ENCODE measurements around the gene HSF2. TPM values are rescaled to one million over a fixed set of nuclear protein-coding genes. Genes with fewer than 3 reads are reported as not detected.

The HSF2 gene
- total RNA-seq, 4 donors from 2014 or later: 6.0 to 20.5 (median 9.9) TPM

GRCh38 chr6:122381494-122382265 lies 17.8 kb upstream of the HSF2 start:
- no peaks in the 10 kb centered on the region for H3K4me1 ChIP-seq
- TF ChIP-seq, protein P1, sequence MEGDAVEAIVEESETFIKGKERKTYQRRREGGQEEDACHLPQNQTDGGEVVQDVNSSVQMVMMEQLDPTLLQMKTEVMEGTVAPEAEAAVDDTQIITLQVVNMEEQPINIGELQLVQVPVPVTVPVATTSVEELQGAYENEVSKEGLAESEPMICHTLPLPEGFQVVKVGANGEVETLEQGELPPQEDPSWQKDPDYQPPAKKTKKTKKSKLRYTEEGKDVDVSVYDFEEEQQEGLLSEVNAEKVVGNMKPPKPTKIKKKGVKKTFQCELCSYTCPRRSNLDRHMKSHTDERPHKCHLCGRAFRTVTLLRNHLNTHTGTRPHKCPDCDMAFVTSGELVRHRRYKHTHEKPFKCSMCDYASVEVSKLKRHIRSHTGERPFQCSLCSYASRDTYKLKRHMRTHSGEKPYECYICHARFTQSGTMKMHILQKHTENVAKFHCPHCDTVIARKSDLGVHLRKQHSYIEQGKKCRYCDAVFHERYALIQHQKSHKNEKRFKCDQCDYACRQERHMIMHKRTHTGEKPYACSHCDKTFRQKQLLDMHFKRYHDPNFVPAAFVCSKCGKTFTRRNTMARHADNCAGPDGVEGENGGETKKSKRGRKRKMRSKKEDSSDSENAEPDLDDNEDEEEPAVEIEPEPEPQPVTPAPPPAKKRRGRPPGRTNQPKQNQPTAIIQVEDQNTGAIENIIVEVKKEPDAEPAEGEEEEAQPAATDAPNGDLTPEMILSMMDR (IDR thresholded peaks at IDR 0.05): peak; percentile 66 to 77 (median 72)
- TF ChIP-seq EP300 (IDR thresholded peaks at IDR 0.05; ENCODE audit: low read depth): no peak
- H3K27ac ChIP-seq: no peak overlapping the region
- no peaks in the 10 kb centered on the region for H3K36me3 ChIP-seq
- intact Hi-C loops (cut with DNase I; ENCODE audit: low total_unique reads) (loop anchor here (5.0 kb wide), 1 partner anchor 151 kb away; no protein-coding TSS in a partner anchor), in situ Hi-C loops (cut with MboI; ENCODE audit: low pct_ligation_motif_present in 1 of 4, low pct_unique_long_range_greater_than_20kb in 1 of 4, low sequenced_read_pairs in 3 of 4) (loop anchor here in 2 of 4 donors (5.0 to 25.0 kb wide), 2 partner anchors 146 to 156 kb away; no protein-coding TSS in a partner anchor)
- no peaks in the 10 kb centered on the region for H3K27me3 ChIP-seq
- H3K9me3 ChIP-seq: no peaks in the 10 kb centered on the region
- DNase-seq: peak; percentile 49
- 21 to 23% methylated on average over 8 of the region's 8 CpGs for WGBS, 2 donors (ENCODE audit: low coverage in 1 of 2)
- no peak overlapping the region for H3K4me3 ChIP-seq

GRCh38 chr6:122385857-122386612 lies 13.4 kb upstream of the HSF2 start:
- no peak for TF ChIP-seq POLR2A (IDR thresholded peaks at IDR 0.05)
- TF ChIP-seq POLR2AphosphoS5 (IDR thresholded peaks at IDR 0.05): no peak
- TF ChIP-seq, protein P1 (IDR thresholded peaks at IDR 0.05): no peak
- no peak for TF ChIP-seq EP300 (IDR thresholded peaks at IDR 0.05; ENCODE audit: low read depth)
- WGBS, 2 donors (ENCODE audit: low coverage in 1 of 2): 84 to 94% methylated on average over 2 to 3 of the region's 3 CpGs
- in situ Hi-C loops (cut with MboI; ENCODE audit: low pct_ligation_motif_present in 1 of 4, low pct_unique_long_range_greater_than_20kb in 1 of 4, low sequenced_read_pairs in 3 of 4) (loop anchor here in 1 of 4 donors (25.0 kb wide), 1 partner anchor 151 kb away; no protein-coding TSS in a partner anchor), intact Hi-C loops (cut with DNase I; ENCODE audit: low total_unique reads) (no loop called here)
- Histone ChIP-seq H3K36me3 (no peaks in the 10 kb centered on the region), H3K4me3 (no peak overlapping the region), H3K27ac (no peak overlapping the region), H3K4me1 (no peaks in the 10 kb centered on the region), H3K27me3 (no peaks in the 10 kb centered on the region), H3K9me3 (no peaks in the 10 kb centered on the region)
- no peak for DNase-seq

DNA sequence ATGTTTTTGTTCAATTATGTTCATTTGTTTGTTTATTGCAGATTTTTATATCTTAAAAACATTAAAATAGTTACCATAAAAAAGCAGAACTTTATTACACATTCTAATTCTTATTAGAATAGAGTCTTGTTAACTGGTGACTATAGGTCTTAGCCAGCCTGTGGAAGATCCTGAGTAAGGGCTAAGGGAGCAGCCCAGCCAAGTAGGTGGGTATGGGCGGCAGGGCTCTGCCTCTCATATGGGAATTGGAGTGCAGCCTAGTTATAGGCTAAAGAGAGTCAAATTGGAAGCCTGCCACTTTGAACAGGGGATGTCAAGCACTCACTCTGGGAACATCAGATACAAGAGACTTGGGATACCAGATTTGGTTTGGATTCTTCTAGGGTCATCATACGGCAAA lies 10.5 kb upstream of the HSF2 start:
- no peaks in the 10 kb centered on the region for H3K27me3 ChIP-seq
- no peak for DNase-seq
- H3K4me3 ChIP-seq: no peak overlapping the region
- in situ Hi-C loops (cut with MboI; ENCODE audit: low pct_ligation_motif_present in 1 of 4, low pct_unique_long_range_greater_than_20kb in 1 of 4, low sequenced_read_pairs in 3 of 4): loop anchor here in 1 of 4 donors (25.0 kb wide), 1 partner anchor 148 kb away; no protein-coding TSS in a partner anchor
- H3K36me3 ChIP-seq: no peaks in the 10 kb centered on the region
- no peak overlapping the region for H3K27ac ChIP-seq
- intact Hi-C loops (cut with DNase I; ENCODE audit: low total_unique reads): no loop called here
- H3K4me1 ChIP-seq: no peaks in the 10 kb centered on the region
- H3K9me3 ChIP-seq: no peaks in the 10 kb centered on the region
- 89 to 100% methylated on average over 1 to 2 of the region's 2 CpGs for WGBS, 2 donors (ENCODE audit: low coverage in 1 of 2)
- TF ChIP-seq EP300 (IDR thresholded peaks at IDR 0.05; ENCODE audit: low read depth) (no peak), POLR2AphosphoS5 (IDR thresholded peaks at IDR 0.05) (no peak), POLR2A (IDR thresholded peaks at IDR 0.05) (no peak)
- TF ChIP-seq, protein P1 (IDR thresholded peaks at IDR 0.05): no peak

DNA sequence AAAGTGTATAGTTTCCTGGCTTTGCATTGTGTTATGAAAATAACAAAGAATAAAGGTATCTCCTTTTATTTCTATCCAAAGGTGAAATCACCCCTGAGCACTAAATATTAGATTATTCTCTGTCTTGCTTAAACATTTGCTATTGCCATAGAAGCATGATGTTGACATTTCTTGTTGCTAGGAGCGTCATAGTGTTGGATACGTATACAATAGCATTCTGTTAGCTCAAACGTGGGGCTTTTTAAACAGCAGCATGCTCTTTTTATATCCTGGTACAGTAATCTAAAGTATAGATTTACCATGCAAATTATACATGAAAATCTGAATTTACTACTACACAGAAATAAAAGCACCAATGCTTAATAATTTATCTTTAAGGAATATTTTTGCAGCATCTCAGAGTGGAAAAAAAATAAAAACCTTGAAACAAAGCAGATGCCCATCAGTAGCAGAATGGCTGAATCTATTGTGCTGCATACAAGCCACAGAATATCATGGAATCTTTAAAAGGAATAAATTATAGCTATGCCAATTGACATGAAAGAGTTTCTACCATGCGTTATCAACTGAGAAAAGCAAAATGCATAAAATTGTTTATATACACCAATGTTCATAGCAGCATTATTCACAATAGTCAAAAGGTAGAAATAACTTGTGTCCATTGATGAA lies 9.6 kb upstream of the HSF2 start:
- no peaks in the 10 kb centered on the region for H3K9me3 ChIP-seq
- 47 to 51% methylated on average over 4 of the region's 4 CpGs for WGBS, 2 donors (ENCODE audit: low coverage in 1 of 2)
- intact Hi-C loops (cut with DNase I; ENCODE audit: low total_unique reads): no loop called here
- no peaks in the 10 kb centered on the region for H3K36me3 ChIP-seq
- H3K27me3 ChIP-seq: no peaks in the 10 kb centered on the region
- no peak overlapping the region for H3K4me3 ChIP-seq
- in situ Hi-C loops (cut with MboI; ENCODE audit: low pct_ligation_motif_present in 1 of 4, low pct_unique_long_range_greater_than_20kb in 1 of 4, low sequenced_read_pairs in 3 of 4): loop anchor here in 2 of 4 donors (10.0 to 25.0 kb wide), 2 partner anchors 85 to 147 kb away; partner anchors contain the start of gene SERINC1 (in 1 of the 2)
- no peak for DNase-seq
- TF ChIP-seq EP300 (IDR thresholded peaks at IDR 0.05; ENCODE audit: low read depth): no peak
- TF ChIP-seq, protein P1 (IDR thresholded peaks at IDR 0.05): no peak
- no peak for TF ChIP-seq POLR2A (IDR thresholded peaks at IDR 0.05)
- TF ChIP-seq POLR2AphosphoS5 (IDR thresholded peaks at IDR 0.05): no peak
- no peak overlapping the region for H3K27ac ChIP-seq
- no peaks in the 10 kb centered on the region for H3K4me1 ChIP-seq

All from transverse colon (tissue), 4 donors.